ENCODE results near the gene MPO. TPM values are rescaled to one million over a fixed set of nuclear protein-coding genes. Genes with fewer than 3 reads are reported as not detected.

MPO gene
- total and polyA plus RNA-seq, 8 donors, result 0.03 to 7.7 (median 0.46) TPM; not detected in 5

- no peaks in the 10 kb centered on the region for H3K4me1 ChIP-seq
- no peaks in the 10 kb centered on the region for H3K36me3 ChIP-seq
- H3K27me3 ChIP-seq, result peaks cover 0 to 68% (median 9%) of the 10 kb centered on the region in 3 donors
- TF ChIP-seq POLR2A (IDR thresholded peaks at IDR 0.05) (no peak), POLR2AphosphoS5 (IDR thresholded peaks at IDR 0.05) (no peak), EP300 (IDR thresholded peaks at IDR 0.05) (no peak)
- TF ChIP-seq, protein P1, sequence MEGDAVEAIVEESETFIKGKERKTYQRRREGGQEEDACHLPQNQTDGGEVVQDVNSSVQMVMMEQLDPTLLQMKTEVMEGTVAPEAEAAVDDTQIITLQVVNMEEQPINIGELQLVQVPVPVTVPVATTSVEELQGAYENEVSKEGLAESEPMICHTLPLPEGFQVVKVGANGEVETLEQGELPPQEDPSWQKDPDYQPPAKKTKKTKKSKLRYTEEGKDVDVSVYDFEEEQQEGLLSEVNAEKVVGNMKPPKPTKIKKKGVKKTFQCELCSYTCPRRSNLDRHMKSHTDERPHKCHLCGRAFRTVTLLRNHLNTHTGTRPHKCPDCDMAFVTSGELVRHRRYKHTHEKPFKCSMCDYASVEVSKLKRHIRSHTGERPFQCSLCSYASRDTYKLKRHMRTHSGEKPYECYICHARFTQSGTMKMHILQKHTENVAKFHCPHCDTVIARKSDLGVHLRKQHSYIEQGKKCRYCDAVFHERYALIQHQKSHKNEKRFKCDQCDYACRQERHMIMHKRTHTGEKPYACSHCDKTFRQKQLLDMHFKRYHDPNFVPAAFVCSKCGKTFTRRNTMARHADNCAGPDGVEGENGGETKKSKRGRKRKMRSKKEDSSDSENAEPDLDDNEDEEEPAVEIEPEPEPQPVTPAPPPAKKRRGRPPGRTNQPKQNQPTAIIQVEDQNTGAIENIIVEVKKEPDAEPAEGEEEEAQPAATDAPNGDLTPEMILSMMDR (IDR thresholded peaks at IDR 0.05), result no peak
- no peaks in the 10 kb centered on the region for H3K9me3 ChIP-seq
- no peak for DNase-seq
- H3K27ac ChIP-seq, result no peak overlapping the region
- H3K4me3 ChIP-seq, result no peak overlapping the region
- 57 to 64% (median 62%) methylated on average over 2 of the region's 2 CpGs for WGBS, 5 donors
- intact Hi-C loops (cut with DNase I; ENCODE audit: low total_unique reads), result no loop called here
Observed at GRCh38 chr17:58231641-58232040, 49.1 kb downstream of the MPO start.

DNA sequence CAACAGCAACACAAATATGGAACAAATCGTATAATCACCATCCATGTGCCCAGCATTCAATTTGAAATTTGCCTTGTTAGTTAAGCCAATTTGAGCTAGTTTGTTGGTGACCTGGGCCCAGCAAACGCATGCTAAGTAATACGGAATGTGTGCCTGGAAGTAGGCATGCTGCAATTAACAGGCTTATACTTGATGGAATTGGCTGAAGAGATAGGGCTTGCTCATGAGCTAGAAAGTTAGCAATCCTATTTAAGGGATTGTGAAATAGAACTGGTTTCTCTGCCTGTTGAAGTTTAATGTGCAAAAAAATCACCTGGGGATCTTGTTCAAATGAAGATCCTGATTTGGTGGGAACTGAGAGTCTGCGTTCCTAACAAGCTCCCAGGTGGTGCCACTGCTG, 50.9 kb downstream of the MPO start:
- Histone ChIP-seq H3K4me3 (no peak overlapping the region), H3K36me3 (no peaks in the 10 kb centered on the region), H3K4me1 (no peaks in the 10 kb centered on the region), H3K27me3 (peaks cover 0 to 50% (median 9%) of the 10 kb centered on the region in 3 donors), H3K27ac (no peak overlapping the region), H3K9me3 (no peaks in the 10 kb centered on the region)
- intact Hi-C loops (cut with DNase I; ENCODE audit: low total_unique reads), result no loop called here
- TF ChIP-seq POLR2AphosphoS5 (IDR thresholded peaks at IDR 0.05) (no peak), POLR2A (IDR thresholded peaks at IDR 0.05) (no peak), EP300 (IDR thresholded peaks at IDR 0.05) (no peak)
- TF ChIP-seq, protein P1 (IDR thresholded peaks at IDR 0.05), result no peak
- 88 to 93% (median 90%) methylated on average over 4 of the region's 4 CpGs for WGBS, 5 donors
- DNase-seq, result no peak

DNA sequence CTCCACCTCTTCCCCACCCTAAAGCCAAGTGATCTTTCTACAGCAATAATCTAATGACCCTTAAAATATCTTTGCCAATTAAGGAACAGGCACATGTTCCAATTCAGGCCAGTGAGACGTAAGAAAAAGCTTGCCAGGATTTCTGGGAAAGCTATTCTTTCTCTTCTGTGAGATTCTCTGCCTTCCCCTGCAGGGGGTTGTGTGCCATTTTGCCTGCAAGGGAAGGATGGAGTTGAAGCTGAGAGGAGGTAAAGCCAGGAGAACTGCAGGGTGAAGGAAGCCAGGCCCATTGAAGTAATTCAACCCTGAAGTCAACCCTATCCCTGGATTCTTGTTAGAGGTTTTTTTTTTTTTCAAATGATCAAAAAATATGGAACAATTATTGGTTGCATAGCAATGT, 51.4 kb downstream of the MPO start:
- H3K4me3 ChIP-seq, result no peak overlapping the region
- H3K9me3 ChIP-seq, result no peaks in the 10 kb centered on the region
- H3K36me3 ChIP-seq, result no peaks in the 10 kb centered on the region
- no peak overlapping the region for H3K27ac ChIP-seq
- 27 to 78% (median 56%) methylated on average over 1 of the region's 1 CpG for WGBS, 5 donors
- TF ChIP-seq, protein P1 (IDR thresholded peaks at IDR 0.05), result no peak
- no peak for TF ChIP-seq POLR2AphosphoS5 (IDR thresholded peaks at IDR 0.05)
- H3K4me1 ChIP-seq, result no peaks in the 10 kb centered on the region
- no peak for DNase-seq
- intact Hi-C loops (cut with DNase I; ENCODE audit: low total_unique reads), result no loop called here
- peaks cover 0 to 45% (median 9%) of the 10 kb centered on the region in 3 donors for H3K27me3 ChIP-seq

- Histone ChIP-seq H3K4me3 (no peak overlapping the region), H3K27me3 (peaks cover 0 to 38% (median 9%) of the 10 kb centered on the region in 3 donors), H3K4me1 (no peaks in the 10 kb centered on the region), H3K36me3 (no peaks in the 10 kb centered on the region), H3K9me3 (no peaks in the 10 kb centered on the region), H3K27ac (no peak overlapping the region)
- 29 to 53% (median 42%) methylated on average over 2 to 3 of the region's 3 CpGs for WGBS, 5 donors
- no peak for DNase-seq
- intact Hi-C loops (cut with DNase I; ENCODE audit: low total_unique reads), result no loop called here
- TF ChIP-seq POLR2A (IDR thresholded peaks at IDR 0.05) (no peak), POLR2AphosphoS5 (IDR thresholded peaks at IDR 0.05) (no peak)
- TF ChIP-seq, protein P1 (IDR thresholded peaks at IDR 0.05), result no peak
Observed at GRCh38 chr17:58228679-58229078, 52.1 kb downstream of the MPO start.

Measured in stomach (tissue), 9 donors.